SK-N-SH treated with all-trans-retinoic acid at 6 μM for 48 hours (cell line): ENCODE measurements around the gene ZBTB32.

Experiments
- ATAC-seq: fragments of 200-7000 bp; cut with Tn5 transposase; 3 replicates; pipeline ENCODE4 v1.9.1; 2020; ENCODE audit warnings: mild to moderate bottlenecking, moderate library complexity
- ARNTL ChIP-seq: fragments of 450-650 bp; formaldehyde crosslinking; IDR thresholded peaks from 2 replicates; pipeline ENCODE4 v1.5.0; 2020; ENCODE audit warnings: low read depth, mild to moderate bottlenecking, moderate library complexity, borderline replicate concordance
- BACH2 ChIP-seq: fragments of 250-450 bp; sonication (Bioruptor Pico); IDR thresholded peaks from 2 replicates; pipeline ENCODE4 v1.9.0; 2021; ENCODE audit warnings: mild to moderate bottlenecking, borderline replicate concordance
- CREB5 ChIP-seq: fragments of 250-450 bp; sonication (Bioruptor Pico); IDR thresholded peaks from 2 replicates; pipeline ENCODE4 v1.5.1; 2020; ENCODE audit warnings: low read depth, mild to moderate bottlenecking, moderate library complexity
- CSDC2 ChIP-seq: fragments of 250-450 bp; sonication (Bioruptor Pico); IDR thresholded peaks from 2 replicates; pipeline ENCODE4 v1.5.0; 2020; ENCODE audit warnings: mild to moderate bottlenecking, moderate library complexity
- ESRRG ChIP-seq: fragments of 250-450 bp; sonication (Bioruptor Pico); IDR thresholded peaks from 2 replicates; pipeline ENCODE4 v1.6.1; 2021; ENCODE audit warnings: mild to moderate bottlenecking
- GLIS3 ChIP-seq: fragments of 250-450 bp; sonication (Bioruptor Pico); IDR thresholded peaks from 2 replicates; pipeline ENCODE4 v1.5.0; 2020; ENCODE audit warnings: mild to moderate bottlenecking, moderate library complexity
- ISL1 ChIP-seq: fragments of 250-450 bp; sonication (Bioruptor Pico); IDR thresholded peaks from 2 replicates; pipeline ENCODE4 v2.1.2; 2022; ENCODE audit warnings: mild to moderate bottlenecking, moderate library complexity
- OSR1 ChIP-seq: fragments of 250-450 bp; sonication (Bioruptor Pico); IDR thresholded peaks from 2 replicates; pipeline ENCODE4 v1.8.0; 2022; ENCODE audit warnings: moderate library complexity, mild to moderate bottlenecking, inconsistent platforms
- PPARA ChIP-seq: fragments of 250-450 bp; sonication (Bioruptor Pico); IDR thresholded peaks from 2 replicates; pipeline ENCODE4 v1.5.0; 2020; ENCODE audit warnings: mild to moderate bottlenecking, borderline replicate concordance
- RARB ChIP-seq: fragments of 250-450 bp; sonication (Bioruptor Pico); IDR thresholded peaks from 2 replicates; pipeline ENCODE4 v1.8.0; 2021; ENCODE audit warnings: mild to moderate bottlenecking, moderate library complexity
- SNAI2 ChIP-seq: fragments of 250-450 bp; sonication (Bioruptor Pico); IDR thresholded peaks from 2 replicates; pipeline ENCODE4 v1.5.0; 2020; ENCODE audit warnings: mild to moderate bottlenecking, moderate library complexity
- TCF4 ChIP-seq: fragments of 250-450 bp; sonication (Bioruptor Pico); IDR thresholded peaks from 2 replicates; pipeline ENCODE4 v1.8.0; 2021; ENCODE audit warnings: mild to moderate bottlenecking, moderate library complexity, borderline replicate concordance
- TOX ChIP-seq: fragments of 250-450 bp; sonication (Bioruptor Pico); IDR thresholded peaks from 2 replicates; pipeline ENCODE4 v1.8.0; 2021; ENCODE audit warnings: mild to moderate bottlenecking, moderate library complexity, borderline replicate concordance
- TSHZ2 ChIP-seq: fragments of 250-450 bp; sonication (Bioruptor Pico); IDR thresholded peaks from 2 replicates; pipeline ENCODE4 v1.5.0; 2020; ENCODE audit warnings: mild to moderate bottlenecking, moderate library complexity
- ZC3H10 ChIP-seq: fragments of 250-450 bp; sonication (Bioruptor Pico); IDR thresholded peaks from 2 replicates; pipeline ENCODE4 v1.5.1; 2021; ENCODE audit warnings: mild to moderate bottlenecking, moderate library complexity
- ZFP3 ChIP-seq: fragments of 250-450 bp; sonication (Bioruptor Pico); IDR thresholded peaks from 2 replicates; pipeline ENCODE4 v1.5.0; 2020; ENCODE audit warnings: mild to moderate bottlenecking, moderate library complexity
- ZFP30 ChIP-seq: fragments of 450-650 bp; formaldehyde crosslinking; IDR thresholded peaks from 2 replicates; pipeline ENCODE4 v1.5.0; 2022; ENCODE audit warnings: mild to moderate bottlenecking, moderate library complexity
- ZNF565 ChIP-seq: fragments of 450-650 bp; formaldehyde crosslinking; conservative IDR thresholded peaks from 2 replicates; pipeline ENCODE4 v1.5.0; 2020; ENCODE audit warnings: low read depth, mild to moderate bottlenecking, moderate library complexity
- ZNF70 ChIP-seq: fragments of 450-650 bp; formaldehyde crosslinking; IDR thresholded peaks from 2 replicates; pipeline ENCODE4 v1.5.0; 2020; ENCODE audit warnings: mild to moderate bottlenecking, moderate library complexity
- ZNF8 ChIP-seq: fragments of 450-650 bp; formaldehyde crosslinking; IDR thresholded peaks from 2 replicates; pipeline ENCODE4 v1.5.0; 2020; ENCODE audit warnings: mild to moderate bottlenecking, moderate library complexity
- TF ChIP-seq, protein P1 (sequence below): fragments of 250-450 bp; sonication (Bioruptor Pico); IDR thresholded peaks from 2 replicates; pipeline ENCODE4 v1.8.0; 2020; ENCODE audit warnings: mild to moderate bottlenecking, moderate library complexity, borderline replicate concordance
- TF ChIP-seq, protein P2 (sequence below): fragments of 250-450 bp; sonication (Bioruptor Pico); IDR thresholded peaks from 2 replicates; pipeline ENCODE4 v1.8.0; 2021; ENCODE audit warnings: low read depth, mild to moderate bottlenecking, moderate library complexity, borderline replicate concordance

The ZBTB32 gene

GRCh38 chr19:35720163-35720524 is 15.8 kb downstream of the ZBTB32 start:
- TF ChIP-seq ZFP3 (CRISPR knock-in tag) (no peak), GLIS3 (CRISPR knock-in tag) (no peak), ZNF565 (no peak), BACH2 (CRISPR knock-in tag) (no peak), ZC3H10 (no peak), ISL1 (CRISPR knock-in tag) (no peak), ZFP30 (no peak), PPARA (CRISPR knock-in tag) (no peak), TSHZ2 (no peak), SNAI2 (CRISPR knock-in tag) (no peak), TCF4 (no peak), ZNF8 (CRISPR knock-in tag) (no peak), RARB (CRISPR knock-in tag) (no peak), ZNF70 (CRISPR knock-in tag) (no peak), OSR1 (CRISPR knock-in tag) (no peak), ARNTL (CRISPR knock-in tag) (no peak), TOX (no peak), ESRRG (CRISPR knock-in tag) (no peak)
- TF ChIP-seq, protein P1, sequence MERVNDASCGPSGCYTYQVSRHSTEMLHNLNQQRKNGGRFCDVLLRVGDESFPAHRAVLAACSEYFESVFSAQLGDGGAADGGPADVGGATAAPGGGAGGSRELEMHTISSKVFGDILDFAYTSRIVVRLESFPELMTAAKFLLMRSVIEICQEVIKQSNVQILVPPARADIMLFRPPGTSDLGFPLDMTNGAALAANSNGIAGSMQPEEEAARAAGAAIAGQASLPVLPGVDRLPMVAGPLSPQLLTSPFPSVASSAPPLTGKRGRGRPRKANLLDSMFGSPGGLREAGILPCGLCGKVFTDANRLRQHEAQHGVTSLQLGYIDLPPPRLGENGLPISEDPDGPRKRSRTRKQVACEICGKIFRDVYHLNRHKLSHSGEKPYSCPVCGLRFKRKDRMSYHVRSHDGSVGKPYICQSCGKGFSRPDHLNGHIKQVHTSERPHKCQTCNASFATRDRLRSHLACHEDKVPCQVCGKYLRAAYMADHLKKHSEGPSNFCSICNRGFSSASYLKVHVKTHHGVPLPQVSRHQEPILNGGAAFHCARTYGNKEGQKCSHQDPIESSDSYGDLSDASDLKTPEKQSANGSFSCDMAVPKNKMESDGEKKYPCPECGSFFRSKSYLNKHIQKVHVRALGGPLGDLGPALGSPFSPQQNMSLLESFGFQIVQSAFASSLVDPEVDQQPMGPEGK (CRISPR knock-in tag), result no peak
- TF ChIP-seq, protein P2, sequence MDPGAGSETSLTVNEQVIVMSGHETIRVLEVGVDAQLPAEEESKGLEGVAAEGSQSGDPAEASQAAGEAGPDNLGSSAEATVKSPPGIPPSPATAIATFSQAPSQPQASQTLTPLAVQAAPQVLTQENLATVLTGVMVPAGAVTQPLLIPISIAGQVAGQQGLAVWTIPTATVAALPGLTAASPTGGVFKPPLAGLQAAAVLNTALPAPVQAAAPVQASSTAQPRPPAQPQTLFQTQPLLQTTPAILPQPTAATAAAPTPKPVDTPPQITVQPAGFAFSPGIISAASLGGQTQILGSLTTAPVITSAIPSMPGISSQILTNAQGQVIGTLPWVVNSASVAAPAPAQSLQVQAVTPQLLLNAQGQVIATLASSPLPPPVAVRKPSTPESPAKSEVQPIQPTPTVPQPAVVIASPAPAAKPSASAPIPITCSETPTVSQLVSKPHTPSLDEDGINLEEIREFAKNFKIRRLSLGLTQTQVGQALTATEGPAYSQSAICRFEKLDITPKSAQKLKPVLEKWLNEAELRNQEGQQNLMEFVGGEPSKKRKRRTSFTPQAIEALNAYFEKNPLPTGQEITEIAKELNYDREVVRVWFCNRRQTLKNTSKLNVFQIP (CRISPR knock-in tag), result no peak
- ATAC-seq, result no peak

DNA sequence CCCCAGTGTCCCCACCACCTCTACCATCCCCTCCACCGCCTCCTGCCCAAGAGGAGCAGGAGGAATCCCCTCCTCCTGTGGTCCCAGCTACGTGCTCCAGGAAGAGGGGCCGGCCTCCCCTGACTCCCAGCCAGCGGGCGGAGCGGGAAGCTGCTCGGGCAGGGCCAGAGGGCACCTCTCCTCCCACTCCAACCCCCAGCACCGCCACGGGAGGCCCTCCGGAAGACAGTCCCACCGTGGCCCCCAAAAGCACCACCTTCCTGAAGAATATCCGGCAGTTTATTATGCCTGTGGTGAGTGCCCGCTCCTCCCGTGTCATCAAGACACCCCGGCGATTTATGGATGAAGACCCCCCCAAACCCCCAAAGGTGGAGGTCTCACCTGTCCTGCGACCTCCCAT is 16.3 kb downstream of the ZBTB32 start:
- ATAC-seq, result no peak
- TF ChIP-seq CSDC2 (no peak), OSR1 (CRISPR knock-in tag) (no peak), TOX (no peak), RARB (CRISPR knock-in tag) (no peak), ZC3H10 (no peak)
- TF ChIP-seq, protein P2 (CRISPR knock-in tag), result no peak

DNA sequence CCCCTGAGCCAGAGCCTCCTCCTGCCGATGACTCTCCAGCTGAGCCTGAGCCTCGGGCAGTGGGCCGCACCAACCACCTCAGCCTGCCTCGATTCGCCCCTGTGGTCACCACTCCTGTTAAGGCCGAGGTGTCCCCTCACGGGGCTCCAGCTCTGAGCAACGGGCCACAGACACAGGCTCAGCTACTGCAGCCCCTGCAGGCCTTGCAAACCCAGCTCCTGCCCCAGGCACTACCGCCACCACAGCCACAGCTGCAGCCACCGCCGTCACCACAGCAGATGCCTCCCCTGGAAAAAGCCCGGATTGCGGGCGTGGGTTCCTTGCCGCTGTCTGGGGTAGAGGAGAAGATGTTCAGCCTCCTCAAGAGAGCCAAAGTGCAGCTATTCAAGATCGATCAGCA is 17.0 kb downstream of the ZBTB32 start:
- ATAC-seq, result no peak

GRCh38 chr19:35722461-35722860 is 18.1 kb downstream of the ZBTB32 start:
- TF ChIP-seq CREB5 (CRISPR knock-in tag) (no peak), TCF4 (no peak)
- no peak for ATAC-seq

More for the DNA sequence above, 17.0 kb downstream of the ZBTB32 start:
- TF ChIP-seq OSR1 (CRISPR knock-in tag), result no peak
